Spleen (tissue), 11 donors: ENCODE results near the gene TMEM50A. TPM values are rescaled to one million over a fixed set of nuclear protein-coding genes. Genes with fewer than 3 reads are reported as not detected.
"Not testable (repeated sequence)": the region's sequence is repeated elsewhere in the genome, so short reads cannot be mapped to it uniquely, and the experiment has no call there.

Source experiments
- DNase-seq: peaks from one replicate; pipeline ENCODE4 v3.0.0-alpha.2; 2020
- H3K27ac ChIP-seq, 8 donors: fragments of 200-600 bp; sonication (generic) in 7 of 8; 1 replicate in 4 of 8; 2 replicates in 4 of 8; pipeline versions ENCODE4 v1.5.0 to v1.8.0; 2016 to 2021; ENCODE audit warnings: inconsistent platforms in 4 of 8, mild to moderate bottlenecking in 4 of 8, moderate library complexity in 1 of 8
- H3K27me3 ChIP-seq, 7 donors: fragments of 200-600 bp; sonication (generic) in 6 of 7; replicated peaks in 1 of 7; 1 replicate in 4 of 7; 2 replicates in 3 of 7; pipeline versions ENCODE4 v1.5.0 to v1.8.0; 2016 to 2021; ENCODE audit warnings: inconsistent platforms in 3 of 7, mild to moderate bottlenecking in 1 of 7
- H3K36me3 ChIP-seq, 6 donors: fragments of 200-600 bp; sonication (generic) in 5 of 6; 1 replicate in 4 of 6; 2 replicates in 2 of 6; pipeline versions ENCODE4 v1.5.0 to v1.8.0; 2016 to 2021; ENCODE audit warnings: inconsistent platforms in 2 of 6
- H3K4me1 ChIP-seq, 6 donors: fragments of 200-600 bp; sonication (generic) in 5 of 6; 1 replicate in 3 of 6; 2 replicates in 3 of 6; pipeline versions ENCODE4 v1.5.0 to v1.8.0; 2016 to 2021; ENCODE audit warnings: inconsistent platforms in 3 of 6
- H3K4me3 ChIP-seq, 8 donors: fragments of 200-600 bp; sonication (generic) in 7 of 8; 1 replicate in 4 of 8; 2 replicates in 4 of 8; pipeline versions ENCODE4 v1.5.0 to v1.8.0; 2016 to 2021; ENCODE audit warnings: inconsistent platforms in 4 of 8, mild to moderate bottlenecking in 4 of 8, moderate library complexity in 2 of 8
- H3K9me3 ChIP-seq, 8 donors: fragments of 200-600 bp; sonication (generic) in 7 of 8; 1 replicate in 4 of 8; 2 replicates in 4 of 8; pipeline versions ENCODE4 v1.5.0 to v1.8.0; 2016 to 2021; ENCODE audit warnings: inconsistent platforms in 4 of 8
- WGBS, 5 donors: extraction: QIAGEN DNeasy Blood & Tissue Kit in 3 of 5; methylation state at CpG; one replicate each; pipeline versions ENCODE4 v1.1.5 to v1.1.7; 2013 to 2018; 5-methylcytosine and 5-hydroxymethylcytosine counted together
- intact Hi-C: fragments of 100-400 bp; cut with DNase I; formaldehyde crosslinking; loops from one replicate; pipeline ENCODE4 v1.15.0; 2023; ENCODE audit warnings: low total_unique reads
- polyA plus RNA-seq, 3 donors: library from polyadenylated mRNA; stranded (reverse); fragments of 200-250 nt; gene quantifications; one replicate each; pipeline ENCODE4 v1.2.1, GENCODE V29; 2013
- total RNA-seq, 7 donors: library from RNA; depleted of rRNA in 3 of 7; stranded (reverse); fragments of >200 nt in 3 of 7; fragmentation: NEBNext Ultra II Directional in 4 of 7; extraction: Animal tissue kit (Norgen Biotek cat#: 25700) in 4 of 7; gene quantifications; one replicate each; pipeline versions ENCODE4 v1.1.0 to v1.2.1, GENCODE V29; 2016 to 2021
- donor health status: healthy with polysubstance abuse.
- donor health status: DM: no; HTN: no; CAD: no; lungs with moderate emphysema.
- donor health status: DM: no; HTN: no; CAD: no.
- donor health status: Bipolar disorder and iron deficiency.
- donor health status: healthy.
- donor health status: DM: no; HTN: no; CAD: no.
- donor health status: DM: yes; HTN: yes; CAD: no.

TMEM50A gene
- total and polyA plus RNA-seq, 10 donors = 44.1 to 108 (median 80.4) TPM

DNA sequence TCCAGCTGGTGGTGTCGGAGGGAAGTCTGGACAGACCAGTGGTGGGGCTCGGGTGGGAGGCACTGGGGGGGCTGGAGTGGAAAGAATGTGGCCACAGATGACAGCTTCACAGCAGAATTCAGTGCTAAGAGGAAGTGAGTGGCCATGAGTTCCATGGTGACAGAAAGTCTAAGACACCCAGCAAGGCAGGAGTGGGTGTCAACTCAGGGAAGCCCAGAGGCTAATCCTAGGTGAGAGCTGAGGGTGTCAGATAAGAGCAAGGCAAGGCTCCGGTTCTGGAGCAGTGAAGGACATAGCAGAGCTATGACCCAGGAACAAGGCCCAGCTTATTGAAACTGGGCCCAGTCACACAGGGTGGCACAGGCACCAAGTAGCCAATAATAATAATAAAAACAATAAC, 35.8 kb upstream of the TMEM50A start:
- H3K4me1 ChIP-seq, H3K27ac ChIP-seq, intact Hi-C loops, DNase-seq, H3K9me3 ChIP-seq, H3K4me3 ChIP-seq, H3K27me3 ChIP-seq: not testable (repeated sequence)
- 48 to 81% (median 73%) methylated on average over 3 of the region's 3 CpGs for WGBS, 5 donors
- peaks cover 0 to 18% (median 0%) of the 10 kb centered on the region in 6 donors for H3K36me3 ChIP-seq

DNA sequence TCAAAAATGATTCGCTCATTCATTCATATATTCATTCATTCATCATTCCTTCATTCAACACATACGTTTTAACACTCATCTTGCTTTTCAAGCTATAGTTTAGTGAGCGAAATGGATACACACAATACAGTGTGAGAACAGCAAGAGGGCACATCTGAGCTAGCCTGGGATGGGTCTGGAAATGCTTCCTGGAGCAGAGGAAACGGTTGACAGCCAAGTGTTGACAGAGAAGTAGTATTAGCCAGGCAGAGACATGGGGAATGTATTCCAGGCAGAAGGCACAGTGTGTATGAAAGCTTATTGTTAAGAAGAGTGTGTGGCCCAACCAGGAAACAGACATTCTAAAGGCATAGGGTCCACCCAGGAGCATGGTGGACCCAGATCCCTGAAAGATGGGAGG, 33.2 kb upstream of the TMEM50A start:
- H3K27me3 ChIP-seq, H3K9me3 ChIP-seq, H3K27ac ChIP-seq, DNase-seq, H3K4me3 ChIP-seq, intact Hi-C loops, H3K4me1 ChIP-seq: not testable (repeated sequence)
- 76 to 92% (median 80%) methylated on average over 4 of the region's 4 CpGs for WGBS, 5 donors
- peaks cover 0 to 18% (median 0%) of the 10 kb centered on the region in 6 donors for H3K36me3 ChIP-seq

DNA sequence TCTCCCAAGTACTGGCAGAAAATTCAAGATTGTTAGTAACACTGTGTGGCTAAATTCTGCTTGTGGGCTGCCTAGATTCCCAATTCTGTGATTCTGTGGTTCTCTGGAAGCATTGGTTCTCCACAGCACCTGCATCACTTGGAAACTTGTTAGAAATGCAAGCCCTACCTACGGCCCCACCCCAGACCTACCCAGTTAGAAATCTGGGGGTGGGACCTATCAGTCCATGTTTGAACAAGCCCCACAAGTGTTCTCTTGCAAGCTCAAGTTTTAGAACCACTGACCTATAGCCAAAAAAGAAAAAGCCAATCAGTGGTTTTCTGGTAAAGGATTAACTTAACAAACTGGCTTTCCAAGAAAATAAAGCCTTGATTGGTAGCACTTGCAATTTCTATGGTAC, 30.0 kb upstream of the TMEM50A start:
- H3K4me1 ChIP-seq, H3K27me3 ChIP-seq, DNase-seq, H3K9me3 ChIP-seq, H3K27ac ChIP-seq, H3K4me3 ChIP-seq, intact Hi-C loops: not testable (repeated sequence)
- H3K36me3 ChIP-seq = peaks cover 0 to 14% (median 0%) of the 10 kb centered on the region in 6 donors
- WGBS, 5 donors = no CpG with 5 or more reads among the region's 1 CpG

- WGBS, 5 donors = 62 to 75% (median 68%) methylated on average over 1 of the region's 1 CpG
- H3K9me3 ChIP-seq = peaks cover 0 to 13% (median 0%) of the 10 kb centered on the region in 8 donors
- intact Hi-C loops = not testable (repeated sequence)
Observed at GRCh38 chr1:25309085-25309484, 29.0 kb upstream of the TMEM50A start.

GRCh38 chr1:25309486-25309885, 28.6 kb upstream of the TMEM50A start:
- H3K4me1 ChIP-seq, H3K4me3 ChIP-seq, H3K36me3 ChIP-seq, DNase-seq, intact Hi-C loops, H3K27ac ChIP-seq, H3K27me3 ChIP-seq: not testable (repeated sequence)
- peaks cover 0 to 17% (median 0%) of the 10 kb centered on the region in 8 donors for H3K9me3 ChIP-seq
- WGBS, 5 donors = 92 to 100% (median 94%) methylated on average over 1 of the region's 1 CpG

More at GRCh38 chr1:25309085-25309484, 29.0 kb upstream of the TMEM50A start:
- DNase-seq, H3K27me3 ChIP-seq, H3K4me3 ChIP-seq, H3K36me3 ChIP-seq, H3K4me1 ChIP-seq, H3K27ac ChIP-seq: not testable (repeated sequence)

GRCh38 chr1:25312806-25313470, 25.2 kb upstream of the TMEM50A start:
- H3K36me3 ChIP-seq, H3K27me3 ChIP-seq, H3K27ac ChIP-seq, H3K4me3 ChIP-seq, intact Hi-C loops, DNase-seq, H3K4me1 ChIP-seq: not testable (repeated sequence)
- H3K9me3 ChIP-seq = peaks cover 0 to 18% (median 0%) of the 10 kb centered on the region in 8 donors

- 80 to 87% (median 84%) methylated on average over 9 of the region's 9 CpGs for WGBS, 5 donors
- H3K4me1 ChIP-seq, DNase-seq, H3K27ac ChIP-seq, H3K9me3 ChIP-seq, H3K4me3 ChIP-seq, intact Hi-C loops, H3K27me3 ChIP-seq: not testable (repeated sequence)
- peaks cover 0 to 15% (median 0%) of the 10 kb centered on the region in 6 donors for H3K36me3 ChIP-seq
Observed at GRCh38 chr1:25320314-25320938, 17.7 kb upstream of the TMEM50A start.

DNA sequence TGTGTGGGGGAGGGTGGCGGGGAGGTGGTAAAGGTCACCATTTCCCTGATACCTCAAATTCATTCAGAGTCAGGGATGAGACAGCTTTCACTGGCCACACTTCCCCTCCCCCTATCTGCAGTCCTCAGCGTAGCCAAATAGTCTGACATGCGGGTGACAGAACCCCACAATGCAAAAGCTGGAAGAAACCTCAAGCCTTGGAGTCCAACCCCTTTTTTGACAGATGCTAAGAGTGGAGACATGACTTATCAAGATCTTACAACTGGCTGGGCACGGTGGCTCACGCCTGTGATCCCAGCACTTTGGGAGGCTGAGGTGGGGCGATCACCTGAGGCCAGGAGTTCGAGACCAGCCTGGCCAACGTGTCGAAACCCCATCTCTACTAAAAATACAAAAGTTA, 16.0 kb upstream of the TMEM50A start:
- intact Hi-C loops, H3K4me3 ChIP-seq: not testable (repeated sequence)

DNA sequence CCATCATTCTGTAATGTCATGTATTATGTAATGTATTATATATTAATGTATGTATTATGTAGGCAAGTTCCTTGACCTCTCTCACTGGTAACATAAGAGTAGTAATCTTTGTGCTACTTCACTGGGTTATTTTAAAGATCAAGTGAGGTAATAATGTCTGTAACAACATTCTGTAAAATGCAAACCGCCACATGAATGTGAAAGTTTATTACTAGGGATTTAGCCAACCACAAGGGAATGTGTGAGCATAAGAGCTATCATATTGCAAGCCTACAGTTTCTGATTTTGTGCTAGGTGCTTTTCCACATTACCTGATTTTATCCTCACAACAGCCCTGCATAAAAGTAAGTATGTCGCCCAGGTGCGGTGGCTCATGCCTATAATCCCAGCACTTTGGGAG, 13.7 kb upstream of the TMEM50A start:
- H3K36me3 ChIP-seq, DNase-seq, H3K9me3 ChIP-seq, intact Hi-C loops, H3K4me1 ChIP-seq, H3K4me3 ChIP-seq, H3K27ac ChIP-seq, H3K27me3 ChIP-seq: not testable (repeated sequence)
- WGBS, 5 donors = 94 to 100% (median 97%) methylated on average over 3 of the region's 3 CpGs

More for the DNA sequence above, 16.0 kb upstream of the TMEM50A start:
- H3K4me1 ChIP-seq, H3K27ac ChIP-seq, DNase-seq, H3K9me3 ChIP-seq, H3K27me3 ChIP-seq: not testable (repeated sequence)
- H3K36me3 ChIP-seq = peaks cover 0 to 15% (median 0%) of the 10 kb centered on the region in 6 donors
- WGBS, 5 donors = 87 to 97% (median 93%) methylated on average over 8 to 9 of the region's 9 CpGs

- H3K27me3 ChIP-seq, DNase-seq, H3K36me3 ChIP-seq, intact Hi-C loops, H3K27ac ChIP-seq, H3K4me3 ChIP-seq, H3K9me3 ChIP-seq: not testable (repeated sequence)
- peaks cover 0 to 38% (median 1%) of the 10 kb centered on the region in 6 donors for H3K4me1 ChIP-seq
- no CpG with 5 or more reads among the region's 17 CpGs for WGBS, 5 donors
Observed at GRCh38 chr1:25327864-25328790, 10.0 kb upstream of the TMEM50A start.
